Adipose tissue (tissue), 3 donors: Measurements from ENCODE around the gene RET. TPM values are rescaled to one million over a fixed set of nuclear protein-coding genes. Genes with fewer than 3 reads are reported as not detected.

ENCODE experiments used
- H3K27ac ChIP-seq: one replicate; pipeline ENCODE4 v1.5.1; 2013; ENCODE audit warnings: low read depth, low read length
- WGBS, 3 donors: extraction: QIAGEN DNeasy Blood & Tissue Kit; methylation state at CpG; one replicate each; pipeline ENCODE4 v1.1.7; 2013; 5-methylcytosine and 5-hydroxymethylcytosine counted together
- polyA plus RNA-seq, 3 donors: library from polyadenylated mRNA; stranded (reverse); fragments of 200-250 nt; gene quantifications; one replicate each; pipeline ENCODE4 v1.2.3, GENCODE V29; 2013
- donor health status: healthy with polysubstance abuse.
- donor health status: Bipolar disorder and iron deficiency.
- donor health status: healthy.

Gene RET
- polyA plus RNA-seq, 3 donors: 0.56 to 0.75 (median 0.65) TPM

DNA sequence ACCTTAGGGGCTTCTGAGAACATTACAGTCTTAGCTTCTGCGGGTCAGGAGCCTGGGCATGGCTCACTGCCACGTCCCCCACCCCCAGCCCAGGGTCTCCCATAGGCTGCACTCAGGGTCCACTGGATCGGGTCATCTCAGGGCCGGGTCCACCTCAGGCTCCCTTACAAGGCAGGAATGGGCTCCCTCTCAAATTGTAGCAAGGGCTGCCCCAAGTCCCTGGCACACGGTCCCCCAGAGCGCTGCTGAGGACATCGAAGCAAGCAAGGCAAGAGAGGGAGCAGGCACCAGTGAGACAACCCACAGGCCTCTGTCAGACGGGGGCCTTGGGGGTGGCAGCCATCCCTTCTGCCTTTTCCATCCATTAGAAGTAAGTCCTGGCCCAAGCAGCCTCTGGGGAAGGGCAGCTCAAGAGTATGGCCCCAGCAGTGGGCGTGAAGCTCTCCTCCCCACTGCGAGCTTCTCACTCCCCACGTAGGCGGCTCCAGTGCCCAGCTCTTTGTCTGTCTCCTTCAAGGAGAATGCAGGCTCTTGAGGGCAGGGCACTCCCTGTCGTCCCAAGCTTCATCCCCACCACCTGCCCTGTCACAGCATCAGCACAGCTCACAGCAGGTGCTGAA is 18.0 kb upstream of the RET start:
- WGBS, 3 donors: 81 to 92% (median 90%) methylated on average over 13 of the region's 13 CpGs
- no peak overlapping the region for H3K27ac ChIP-seq

- WGBS, 3 donors: 69 to 77% (median 72%) methylated on average over 6 of the region's 6 CpGs
- H3K27ac ChIP-seq: no peak overlapping the region
Measured at GRCh38 chr10:43059336-43059720, 17.5 kb upstream of the RET start.

DNA sequence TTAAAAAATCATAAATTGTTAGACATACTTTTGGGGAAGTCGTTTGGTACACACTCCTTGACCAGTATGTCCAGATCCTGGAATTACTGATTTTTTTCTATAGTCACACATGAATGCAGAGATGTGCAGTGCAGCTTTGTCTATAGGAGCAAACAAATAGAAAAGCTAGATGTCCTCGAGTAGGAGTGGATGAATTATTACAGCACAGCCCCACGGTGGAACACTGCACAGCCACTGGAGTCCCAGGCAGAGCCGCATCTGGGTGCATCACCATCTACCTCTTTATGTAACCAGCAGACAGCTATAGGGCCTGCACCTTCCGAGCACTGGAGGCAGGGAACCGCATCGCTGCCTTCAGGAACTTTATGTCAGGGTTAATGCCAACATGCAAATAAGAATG is 17.0 kb upstream of the RET start:
- H3K27ac ChIP-seq: no peak overlapping the region
- 68 to 71% (median 70%) methylated on average over 7 of the region's 7 CpGs for WGBS, 3 donors

DNA sequence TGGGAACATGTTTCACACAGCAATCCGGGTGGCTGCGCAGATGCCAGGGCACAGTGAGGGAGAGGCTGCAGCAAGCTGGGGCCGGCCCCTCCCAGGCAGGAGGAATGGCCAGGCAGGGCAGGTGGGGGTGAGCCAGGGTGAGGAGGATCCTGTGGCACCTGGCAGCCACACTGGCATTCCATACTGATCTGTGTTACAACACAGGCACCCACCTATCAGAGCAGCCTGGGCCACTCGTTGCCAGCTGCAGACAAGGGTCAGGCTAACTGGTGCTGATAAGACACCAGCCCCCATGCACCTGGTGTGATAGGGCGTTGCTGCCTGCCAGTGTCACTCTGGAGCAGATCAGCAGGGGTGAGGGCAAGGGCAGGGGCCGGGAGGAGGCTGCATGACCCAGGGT is 16.6 kb upstream of the RET start:
- 50 to 77% (median 76%) methylated on average over 6 of the region's 6 CpGs for WGBS, 3 donors
- H3K27ac ChIP-seq: no peak overlapping the region

DNA sequence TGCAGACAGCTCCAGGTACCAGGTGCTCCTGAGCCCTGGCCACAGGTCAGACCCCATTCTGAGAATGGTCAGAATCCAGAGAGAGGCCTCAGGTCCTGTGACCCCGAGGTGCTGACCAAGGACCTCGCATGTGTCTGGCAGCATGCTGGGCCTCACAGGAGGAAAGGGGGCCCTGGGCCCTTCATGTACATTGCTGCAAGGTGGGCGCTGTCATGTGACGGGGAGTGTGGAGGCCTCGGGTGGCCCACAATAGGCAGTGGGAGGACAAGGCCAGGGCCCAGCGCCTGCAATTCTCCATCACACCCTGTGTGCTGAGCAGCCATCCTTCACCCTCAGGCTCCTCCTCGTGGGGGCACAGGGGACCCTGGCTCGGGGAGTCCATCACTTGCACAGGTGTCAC is 15.5 kb upstream of the RET start:
- 89 to 92% (median 91%) methylated on average over 8 of the region's 8 CpGs for WGBS, 3 donors
- H3K27ac ChIP-seq: no peak overlapping the region

DNA sequence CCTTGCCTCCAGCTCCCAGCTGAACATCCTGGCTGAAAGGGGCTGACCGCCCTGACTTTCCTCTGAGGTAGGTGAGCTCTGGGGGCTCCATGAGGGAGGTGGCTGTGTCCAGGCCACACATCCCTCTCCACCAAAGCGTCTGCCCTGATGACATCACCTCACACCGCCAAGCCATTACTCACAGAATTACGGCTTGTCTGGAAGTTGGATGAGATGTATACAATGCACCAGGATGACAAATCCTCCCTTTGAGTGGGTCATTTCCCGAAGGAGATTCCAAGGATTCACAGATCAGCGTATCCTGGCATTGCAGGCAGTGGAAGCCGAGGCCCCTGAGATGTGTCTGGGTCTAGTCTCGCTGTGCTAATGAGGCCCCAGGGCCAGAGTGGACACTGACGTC is 15.1 kb upstream of the RET start:
- 86% methylated on average over 9 of the region's 9 CpGs for WGBS, 3 donors
- no peak overlapping the region for H3K27ac ChIP-seq

DNA sequence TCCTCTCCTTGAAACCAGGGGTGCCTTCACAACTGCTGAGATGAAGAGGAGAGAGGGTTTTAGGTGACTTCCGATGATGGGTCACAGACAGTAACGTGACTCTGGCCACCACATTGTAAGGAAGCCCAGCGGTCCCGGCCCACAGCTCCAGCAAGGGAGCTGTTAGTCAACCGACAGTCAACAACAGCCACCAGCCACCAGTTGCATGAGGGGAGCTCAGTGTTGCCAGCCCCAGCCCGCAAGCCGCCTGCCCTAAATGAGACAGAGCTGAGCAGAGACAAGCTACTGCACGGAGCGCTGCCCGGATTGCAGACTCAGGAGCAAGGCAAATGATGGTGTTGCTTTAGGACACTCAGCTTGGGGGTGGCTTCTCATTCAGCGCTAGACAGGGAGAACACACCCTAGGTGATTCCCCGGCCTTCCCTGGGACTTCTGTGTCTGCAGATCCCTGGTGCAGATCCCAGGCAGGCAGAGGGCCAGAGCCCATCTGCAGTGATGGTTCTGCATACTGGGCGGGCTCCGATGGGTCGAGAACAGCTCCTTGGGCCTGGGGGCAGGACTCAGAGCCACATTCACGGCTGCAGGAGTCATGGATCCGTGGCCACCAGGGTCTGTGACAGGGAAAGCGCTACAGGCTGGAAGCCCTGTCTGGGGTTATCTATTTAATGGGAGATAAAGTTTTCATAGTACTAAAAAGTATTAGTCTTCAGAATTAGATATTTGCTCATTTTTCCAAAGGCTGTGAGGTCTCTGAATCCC is 14.3 kb upstream of the RET start:
- WGBS, 3 donors: 93 to 95% (median 93%) methylated on average over 18 of the region's 18 CpGs
- no peak overlapping the region for H3K27ac ChIP-seq

- no peak overlapping the region for H3K27ac ChIP-seq
- WGBS, 3 donors: 78 to 83% (median 78%) methylated on average over 10 to 11 of the region's 11 CpGs
Measured at GRCh38 chr10:43064331-43065075, 12.4 kb upstream of the RET start.

GRCh38 chr10:43065234-43065633 is 11.6 kb upstream of the RET start:
- no peak overlapping the region for H3K27ac ChIP-seq
- 63 to 85% (median 84%) methylated on average over 1 of the region's 1 CpG for WGBS, 3 donors

- no peak overlapping the region for H3K27ac ChIP-seq
- WGBS, 3 donors: 83 to 93% (median 89%) methylated on average over 6 of the region's 6 CpGs
Measured at GRCh38 chr10:43065761-43066160, 11.1 kb upstream of the RET start.

DNA sequence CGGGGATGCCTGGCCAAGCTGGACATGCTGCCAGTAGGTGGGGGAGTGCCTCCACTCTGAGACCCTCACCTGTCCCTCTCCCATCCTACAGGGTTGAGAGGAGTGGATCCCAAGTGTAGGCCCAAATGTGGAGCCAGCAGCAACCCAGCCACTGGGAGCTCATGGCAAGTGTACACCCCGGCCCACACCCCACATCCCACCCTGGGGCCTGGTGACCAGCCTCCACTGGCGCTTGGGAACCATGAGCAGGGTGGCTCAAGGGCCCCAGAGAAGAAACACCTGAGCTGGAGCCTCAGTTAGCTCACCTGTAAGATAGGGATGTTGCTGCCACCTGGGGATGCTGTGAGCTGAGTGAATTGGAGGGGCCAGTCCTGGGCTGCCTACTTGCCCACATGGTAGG is 10.4 kb upstream of the RET start:
- H3K27ac ChIP-seq: no peak overlapping the region
- WGBS, 3 donors: 43 to 80% (median 62%) methylated on average over 2 to 3 of the region's 3 CpGs

GRCh38 chr10:43067391-43068135 is 9.3 kb upstream of the RET start:
- WGBS, 3 donors: 82 to 89% (median 85%) methylated on average over 13 to 14 of the region's 14 CpGs

GRCh38 chr10:43068136-43068395 is 8.8 kb upstream of the RET start:
- 66 to 90% (median 75%) methylated on average over 5 of the region's 5 CpGs for WGBS, 3 donors

More at GRCh38 chr10:43067391-43068135, 9.3 kb upstream of the RET start:
- no peak overlapping the region for H3K27ac ChIP-seq

DNA sequence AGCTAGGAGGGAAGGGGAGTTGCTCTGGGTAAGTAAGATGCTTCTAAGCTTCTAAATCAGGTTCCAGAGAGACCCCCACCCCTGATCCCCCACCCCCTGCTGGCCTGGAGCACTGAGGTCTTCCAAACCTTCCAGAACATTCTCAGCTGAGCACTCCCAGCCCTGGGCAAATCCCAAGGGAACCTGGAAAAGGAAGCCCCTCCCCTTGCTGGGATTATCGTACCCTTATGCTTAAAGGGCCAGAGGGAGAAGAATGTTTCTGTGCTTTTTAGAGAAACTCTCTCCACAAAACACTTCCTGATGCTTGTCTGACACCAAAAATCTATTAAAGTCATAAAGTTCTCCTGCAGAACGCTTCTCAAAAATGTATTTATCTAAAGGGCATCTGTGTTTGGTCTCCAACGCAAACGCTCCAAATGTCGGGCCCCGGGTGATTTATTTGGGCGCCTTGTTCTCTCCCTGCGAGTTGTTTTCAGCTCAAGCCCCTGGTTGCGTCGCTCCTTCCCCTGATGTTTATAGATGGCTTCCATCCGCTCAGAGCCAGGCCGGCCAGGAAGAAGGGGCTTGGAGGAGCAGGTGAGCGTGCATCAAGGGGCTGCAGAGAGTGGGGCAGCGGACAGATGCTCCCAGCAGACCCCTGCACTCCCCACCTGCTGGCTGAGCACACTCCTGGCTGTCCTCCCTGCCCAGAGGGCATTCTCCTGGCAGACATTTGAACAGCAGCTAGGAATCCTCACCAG is 8.2 kb upstream of the RET start:
- WGBS, 3 donors: 63 to 72% (median 67%) methylated on average over 14 of the region's 14 CpGs

More at GRCh38 chr10:43068136-43068395, 8.8 kb upstream of the RET start:
- H3K27ac ChIP-seq: no peak overlapping the region

DNA sequence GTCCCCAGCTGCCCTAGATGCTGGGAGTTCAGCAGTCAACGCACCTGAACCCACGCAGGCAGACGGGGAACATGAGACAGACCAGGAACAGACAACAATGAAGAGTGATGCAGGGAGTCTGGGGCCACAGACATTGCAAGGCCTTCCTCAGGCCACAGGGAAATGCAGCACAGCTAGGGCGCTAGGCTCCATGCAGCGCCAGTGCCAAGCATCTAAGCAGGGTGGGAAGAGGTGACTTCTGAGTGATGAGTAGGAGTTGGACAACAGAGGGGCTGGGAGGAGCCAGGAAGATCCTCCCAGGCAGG is 7.7 kb upstream of the RET start:
- WGBS, 3 donors: 88 to 97% (median 91%) methylated on average over 5 of the region's 5 CpGs
- H3K27ac ChIP-seq: no peak overlapping the region

More for the DNA sequence above, 8.2 kb upstream of the RET start:
- no peak overlapping the region for H3K27ac ChIP-seq

DNA sequence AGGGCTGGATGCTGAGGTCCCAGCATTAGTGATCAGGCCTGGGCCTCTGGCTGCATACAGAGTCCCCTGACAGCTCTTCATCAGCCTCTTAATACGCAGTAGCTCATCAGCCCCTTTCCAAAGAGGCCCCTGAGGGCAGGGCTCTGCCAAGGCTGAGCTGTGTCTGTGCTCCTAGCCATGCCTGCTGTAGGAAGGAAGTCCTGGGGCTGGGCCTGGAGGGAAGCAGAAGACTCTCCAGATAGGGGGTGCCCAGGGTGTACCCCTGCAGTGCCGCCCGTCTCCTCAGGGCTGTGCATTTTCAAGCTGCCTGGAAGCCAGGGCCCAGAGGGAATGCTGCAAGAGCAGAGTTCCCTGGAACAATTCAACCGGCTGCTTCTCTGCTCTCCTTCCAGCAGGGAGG is 7.3 kb upstream of the RET start:
- 60 to 71% (median 64%) methylated on average over 4 of the region's 4 CpGs for WGBS, 3 donors
- H3K27ac ChIP-seq: no peak overlapping the region

- H3K27ac ChIP-seq: no peak overlapping the region
- WGBS, 3 donors: 73 to 86% (median 84%) methylated on average over 17 of the region's 17 CpGs
Measured at GRCh38 chr10:43070121-43071085, 6.5 kb upstream of the RET start.
